BLaER1 (cell line): ENCODE results near the gene TTC5.
A peak's percentile ranks its signal among the peaks of the same experiment; 100 is the strongest.
"Not testable (repeated sequence)": the region's sequence is repeated elsewhere in the genome, so short reads cannot be mapped to it uniquely, and the experiment has no call there.

Source experiments
- H3K27ac ChIP-seq: shearing (Covaris generic); formaldehyde crosslinking; 2 replicates; pipeline ENCODE4 v1.8.1; 2022
- H3K27me3 ChIP-seq: shearing (Covaris generic); formaldehyde crosslinking; 2 replicates; pipeline ENCODE4 v1.8.1; 2022
- H3K36me3 ChIP-seq: shearing (Covaris generic); formaldehyde crosslinking; 2 replicates; pipeline ENCODE4 v1.8.1; 2022
- H3K4me1 ChIP-seq: shearing (Covaris generic); formaldehyde crosslinking; 2 replicates; pipeline ENCODE4 v1.8.1; 2022
- H3K4me2 ChIP-seq: shearing (Covaris generic); formaldehyde crosslinking; 2 replicates; pipeline ENCODE4 v1.8.1; 2022
- H3K4me3 ChIP-seq: shearing (Covaris generic); formaldehyde crosslinking; 2 replicates; pipeline ENCODE4 v1.8.1; 2022
- H3K9ac ChIP-seq: shearing (Covaris generic); formaldehyde crosslinking; 2 replicates; pipeline ENCODE4 v1.8.1; 2022
- H3K9me3 ChIP-seq: shearing (Covaris generic); formaldehyde crosslinking; 2 replicates; pipeline ENCODE4 v1.8.1; 2022
- H4K20me1 ChIP-seq: shearing (Covaris generic); formaldehyde crosslinking; 2 replicates; pipeline ENCODE4 v1.8.1; 2022
- Cebpa-rat ChIP-seq: shearing (Covaris generic); IDR thresholded peaks from 2 replicates; pipeline ENCODE4 v1.8.1; 2022

Gene TTC5

GRCh38 chr14:20305265-20306078, at the start of gene TTC5:
Gene TTC5, minus strand, starts transcription at chr14:20305951. Its CDS starts 14 bp downstream, at chr14:20305937.
- H3K27me3 ChIP-seq = no peaks in the 10 kb centered on the region
- peak within 1 kb of the TSS; percentile 36; the same call in 1 of the 2 replicates for H3K27ac ChIP-seq
- H3K4me3 ChIP-seq = peak within 1 kb of the TSS; percentile 75

GRCh38 chr14:20350860-20351259, 45.1 kb upstream of the TTC5 start:
- Histone ChIP-seq H3K4me3 (no peak overlapping the region), H3K4me1 (no peaks in the 10 kb centered on the region), H3K27me3 (no peaks in the 10 kb centered on the region), H3K27ac (no peak overlapping the region), H3K36me3 (peaks cover 97% of the 10 kb centered on the region), H3K9me3 (no peaks in the 10 kb centered on the region), H3K4me2 (no peak overlapping the region), H4K20me1 (no peaks in the 10 kb centered on the region), H3K9ac (no peak overlapping the region)
- no peak for TF ChIP-seq Cebpa-rat

More at GRCh38 chr14:20305265-20306078, at the start of gene TTC5:
- TF ChIP-seq Cebpa-rat = no peak
- Histone ChIP-seq H3K36me3 (peaks cover 17% of the 10 kb centered on the region), H3K4me2 (peak within 1 kb of the TSS; percentile 88), H4K20me1 (0 out of 2 replicates have a peak, but pooled peaks cover 7% of the 10 kb centered on the region), H3K9me3 (no peaks in the 10 kb centered on the region), H3K9ac (peak within 1 kb of the TSS; percentile 70), H3K4me1 (peaks cover 15% of the 10 kb centered on the region)

GRCh38 chr14:20350282-20350681, 44.5 kb upstream of the TTC5 start:
- no peaks in the 10 kb centered on the region for H4K20me1 ChIP-seq
- TF ChIP-seq Cebpa-rat = no peak
- H3K4me2 ChIP-seq = no peak overlapping the region
- H3K9ac ChIP-seq = no peak overlapping the region
- H3K36me3 ChIP-seq = peaks cover 98% of the 10 kb centered on the region
- H3K9me3 ChIP-seq = no peaks in the 10 kb centered on the region
- no peaks in the 10 kb centered on the region for H3K27me3 ChIP-seq
- H3K27ac ChIP-seq = no peak overlapping the region
- no peaks in the 10 kb centered on the region for H3K4me1 ChIP-seq
- no peak overlapping the region for H3K4me3 ChIP-seq

GRCh38 chr14:20347747-20348146, 42.0 kb upstream of the TTC5 start:
- no peak overlapping the region for H3K9ac ChIP-seq
- H3K27ac ChIP-seq = no peak overlapping the region
- H3K4me1 ChIP-seq = peaks cover 14% of the 10 kb centered on the region
- H3K4me2 ChIP-seq = no peak overlapping the region
- H3K36me3 ChIP-seq = peaks cover 78% of the 10 kb centered on the region
- no peak overlapping the region for H3K4me3 ChIP-seq
- no peak for TF ChIP-seq Cebpa-rat
- no peaks in the 10 kb centered on the region for H3K27me3 ChIP-seq
- no peaks in the 10 kb centered on the region for H3K9me3 ChIP-seq
- no peaks in the 10 kb centered on the region for H4K20me1 ChIP-seq

- Histone ChIP-seq H4K20me1 (no peaks in the 10 kb centered on the region), H3K9me3 (no peaks in the 10 kb centered on the region), H3K4me1 (peaks cover 19% of the 10 kb centered on the region), H3K9ac (no peak overlapping the region), H3K4me2 (no peak overlapping the region), H3K4me3 (no peak overlapping the region), H3K27ac (no peak overlapping the region), H3K27me3 (no peaks in the 10 kb centered on the region), H3K36me3 (peaks cover 67% of the 10 kb centered on the region)
- TF ChIP-seq Cebpa-rat = no peak
These were observed 41.0 kb upstream of the TTC5 start for GRCh38 chr14:20346713-20347112.

GRCh38 chr14:20345366-20345765, 39.6 kb upstream of the TTC5 start:
- Histone ChIP-seq H3K4me2 (no peak overlapping the region), H3K9me3 (no peaks in the 10 kb centered on the region), H3K4me3 (no peak overlapping the region), H3K9ac (no peak overlapping the region), H3K27me3 (no peaks in the 10 kb centered on the region), H4K20me1 (no peaks in the 10 kb centered on the region), H3K4me1 (peaks cover 21% of the 10 kb centered on the region), H3K36me3 (peaks cover 54% of the 10 kb centered on the region), H3K27ac (no peak overlapping the region)
- TF ChIP-seq Cebpa-rat = no peak

GRCh38 chr14:20343862-20344220, 38.1 kb upstream of the TTC5 start:
- peak overlapping the region; percentile 82 for H3K4me2 ChIP-seq
- peak overlapping the region; percentile 89 for H3K9ac ChIP-seq
- peaks cover 21% of the 10 kb centered on the region for H3K4me1 ChIP-seq
- H3K27me3 ChIP-seq = no peaks in the 10 kb centered on the region
- peaks cover 38% of the 10 kb centered on the region for H3K36me3 ChIP-seq
- H3K9me3 ChIP-seq = no peaks in the 10 kb centered on the region
- H4K20me1 ChIP-seq = no peaks in the 10 kb centered on the region
- H3K27ac ChIP-seq = peak overlapping the region; percentile 79
- TF ChIP-seq Cebpa-rat = no peak
- H3K4me3 ChIP-seq = peak overlapping the region; percentile 74

GRCh38 chr14:20343092-20343861, 37.5 kb upstream of the TTC5 start, which contains the start of gene PARP2:
Gene PARP2, plus strand, starts transcription at chr14:20343635. Its CDS starts 7 bp downstream, at chr14:20343642.
- Histone ChIP-seq H3K36me3 (peaks cover 33% of the 10 kb centered on the region), H3K4me1 (peaks cover 21% of the 10 kb centered on the region), H3K4me2 (peak within 1 kb of the TSS; percentile 82), H4K20me1 (no peaks in the 10 kb centered on the region), H3K4me3 (peak within 1 kb of the TSS; percentile 74), H3K9me3 (no peaks in the 10 kb centered on the region), H3K27me3 (no peaks in the 10 kb centered on the region), H3K9ac (peak within 1 kb of the TSS; percentile 89), H3K27ac (peak within 1 kb of the TSS; percentile 79)
- no peak for TF ChIP-seq Cebpa-rat

- H4K20me1 ChIP-seq = no peaks in the 10 kb centered on the region
- H3K9me3 ChIP-seq = no peaks in the 10 kb centered on the region
- no peaks in the 10 kb centered on the region for H3K27me3 ChIP-seq
- H3K4me2 ChIP-seq = peak overlapping the region; percentile 82
- peaks cover 19% of the 10 kb centered on the region for H3K36me3 ChIP-seq
- no peak overlapping the region for H3K27ac ChIP-seq
- no peak overlapping the region for H3K9ac ChIP-seq
- peaks cover 21% of the 10 kb centered on the region for H3K4me1 ChIP-seq
- peak overlapping the region; percentile 74 for H3K4me3 ChIP-seq
- TF ChIP-seq Cebpa-rat = no peak
These were observed 35.9 kb upstream of the TTC5 start for GRCh38 chr14:20341646-20342045.

GRCh38 chr14:20341032-20341431, 35.3 kb upstream of the TTC5 start:
- peaks cover 21% of the 10 kb centered on the region for H3K4me1 ChIP-seq
- not testable (repeated sequence) for H3K4me2 ChIP-seq

More at GRCh38 chr14:20341032-20341431, 35.3 kb upstream of the TTC5 start:
- H4K20me1 ChIP-seq, H3K4me3 ChIP-seq, H3K27me3 ChIP-seq, H3K9ac ChIP-seq, H3K27ac ChIP-seq, H3K9me3 ChIP-seq: not testable (repeated sequence)
- peaks cover 13% of the 10 kb centered on the region for H3K36me3 ChIP-seq
